ENCODE data around the gene TNFRSF1A. TPM values are rescaled to one million over a fixed set of nuclear protein-coding genes. Genes with fewer than 3 reads are reported as not detected.

Gene TNFRSF1A
- total RNA-seq, 1 experiment from 2014 or later, result 59.9 TPM

- H2BK12ac ChIP-seq (ENCODE audit: insufficient read length, low read depth, low read length), result no peak overlapping the region
- no peak overlapping the region for H3K56ac ChIP-seq (ENCODE audit: insufficient read length, low read depth, low read length)
- Mint-ChIP-seq H3K27me3 (ENCODE audit: low read depth) (no peaks in the 10 kb centered on the region), H3K36me3 (ENCODE audit: insufficient read depth in 1 of 3, low read depth in 3 of 3) (peaks cover 29 to 78% (median 75%) of the 10 kb centered on the region in 3 experiments; a peak in 6 of 7 replicates), H3K4me3 (no peak overlapping the region), H3K9me3 (no peaks in the 10 kb centered on the region), H3K27ac (peak overlapping the region in 2 of 3 experiments; percentile 5 to 23; a peak in 2 of 7 replicates), H3K4me1 (peaks cover 15 to 16% of the 10 kb centered on the region in 2 experiments)
- TF ChIP-seq CTCF (conservative IDR thresholded peaks at IDR 0.05), result peak; percentile 62
- no CpG with 5 or more reads among the region's 8 CpGs for WGBS (ENCODE audit: extremely low coverage, insufficient read length, low lambda C conversion rate)
- H3K27ac ChIP-seq (ENCODE audit: insufficient read length, low read depth, low read length), result no peak overlapping the region
- H3K4ac ChIP-seq (ENCODE audit: low read depth, low read length), result no peak overlapping the region
- no peak overlapping the region for H2BK5ac ChIP-seq (ENCODE audit: insufficient read length, low read length)
- no peak overlapping the region for H2AK5ac ChIP-seq (ENCODE audit: insufficient read length, low read length)
- H2BK20ac ChIP-seq (ENCODE audit: low read depth, low read length, poor library complexity, severe bottlenecking), result no peak overlapping the region
- H2AFZ ChIP-seq (ENCODE audit: low read length), result no peak overlapping the region
- no peak overlapping the region for H3K9ac ChIP-seq (ENCODE audit: extremely low read depth, insufficient read length, low read length)
- no peak overlapping the region for H3K23ac ChIP-seq (ENCODE audit: insufficient read length, low read depth, low read length)
- no peak overlapping the region for H3T11ph ChIP-seq (ENCODE audit: low read length)
- DNase-seq, result peak; percentile 92
- no peak overlapping the region for H3K14ac ChIP-seq (ENCODE audit: insufficient read depth, low read length)
- H3K18ac ChIP-seq (ENCODE audit: insufficient read length, low read depth, low read length), result no peak overlapping the region
- H3K79me2 ChIP-seq (ENCODE audit: insufficient read depth, low read length), result no peaks in the 10 kb centered on the region
- H3K4me1 ChIP-seq (ENCODE audit: insufficient read depth, low read length), result no peaks in the 10 kb centered on the region; the same call in 1 of the 2 replicates
- no peaks in the 10 kb centered on the region for H3K79me1 ChIP-seq (ENCODE audit: insufficient read depth, low read depth, low read length, poor library complexity, severe bottlenecking)
- no peaks in the 10 kb centered on the region for H3K27me3 ChIP-seq (ENCODE audit: insufficient read depth, low read length)
- H3K9me3 ChIP-seq (ENCODE audit: control insufficient read depth, low read depth, low read length), result no peaks in the 10 kb centered on the region
- no peak overlapping the region for H4K5ac ChIP-seq (ENCODE audit: insufficient read length, low read depth, low read length)
- no peak overlapping the region for H2BK15ac ChIP-seq (ENCODE audit: low read depth, low read length)
- no peak overlapping the region for H4K8ac ChIP-seq (replicated peaks; ENCODE audit: insufficient read length, low read depth, low read length)
- H3K23me2 ChIP-seq (ENCODE audit: insufficient read length, low read depth, low read length, poor library complexity, severe bottlenecking), result no peaks in the 10 kb centered on the region
- H4K20me1 ChIP-seq (ENCODE audit: control insufficient read depth, insufficient read depth, insufficient read length), result peaks cover 3% of the 10 kb centered on the region
- H2BK120ac ChIP-seq (ENCODE audit: low read depth, low read length, poor library complexity, severe bottlenecking), result no peak overlapping the region
- H3K4me2 ChIP-seq (ENCODE audit: insufficient read depth, insufficient read length, low read length), result no peak overlapping the region
- no peak overlapping the region for H4K91ac ChIP-seq (ENCODE audit: insufficient read length, low read depth, low read length)
Measured at GRCh38 chr12:6355491-6356373, 13.9 kb upstream of the TNFRSF1A start.

Measured in H9 (cell line).